Ishikawa (cell line): ENCODE measurements around the gene C1QTNF6.

Experiments used
- CEBPB ChIP-seq: IDR thresholded peaks from 2 replicates; pipeline ENCODE4 v1.6.1; 2012
- CREB1 ChIP-seq: IDR thresholded peaks from 2 replicates; pipeline ENCODE4 v1.6.1; 2012; ENCODE audit warnings: low read depth
- EGR1 ChIP-seq: IDR thresholded peaks from 2 replicates; pipeline ENCODE4 v1.6.1; 2012
- EP300 ChIP-seq: IDR thresholded peaks from 2 replicates; pipeline ENCODE4 v1.6.1; 2012; ENCODE audit warnings: borderline replicate concordance
- FOXM1 ChIP-seq: IDR thresholded peaks from 2 replicates; pipeline ENCODE4 v1.6.1; 2012; ENCODE audit warnings: low read depth, borderline replicate concordance
- MAX ChIP-seq: IDR thresholded peaks from 2 replicates; pipeline ENCODE4 v1.6.1; 2012
- NFIC ChIP-seq: IDR thresholded peaks from 2 replicates; pipeline ENCODE4 v1.6.1; 2012
- RAD21 ChIP-seq: IDR thresholded peaks from 2 replicates; pipeline ENCODE4 v1.6.1; 2012; ENCODE audit warnings: low read depth
- REST ChIP-seq: IDR thresholded peaks from 2 replicates; pipeline ENCODE4 v1.6.1; 2012; ENCODE audit warnings: low read depth, mild to moderate bottlenecking
- TAF1 ChIP-seq: IDR thresholded peaks from 2 replicates; pipeline ENCODE4 v1.6.1; 2012; ENCODE audit warnings: low read depth, mild to moderate bottlenecking
- TCF12 ChIP-seq: IDR thresholded peaks from 2 replicates; pipeline ENCODE4 v1.6.1; 2012; ENCODE audit warnings: low read depth
- TEAD4 ChIP-seq: IDR thresholded peaks from 2 replicates; pipeline ENCODE4 v1.6.1; 2012
- USF1 ChIP-seq: IDR thresholded peaks from 2 replicates; pipeline ENCODE4 v1.6.1; 2012
- YY1 ChIP-seq: IDR thresholded peaks from 2 replicates; pipeline ENCODE4 v1.6.1; 2012; ENCODE audit warnings: low read depth
- ZBTB7A ChIP-seq: IDR thresholded peaks from 2 replicates; pipeline ENCODE4 v1.6.1; 2012; ENCODE audit warnings: low read depth

Gene C1QTNF6

GRCh38 chr22:37214731-37215030, 26.6 kb upstream of the C1QTNF6 start:
- TF ChIP-seq TAF1 (no peak), CEBPB (no peak), RAD21 (no peak), TEAD4 (no peak), EGR1 (no peak), MAX (no peak), YY1 (no peak), NFIC (no peak), REST (no peak), TCF12 (no peak), FOXM1 (no peak), USF1 (no peak), CREB1 (no peak), ZBTB7A (no peak), EP300 (no peak)

GRCh38 chr22:37213941-37214730, 26.1 kb upstream of the C1QTNF6 start:
- TF ChIP-seq RAD21 (no peak), TCF12 (no peak), EGR1 (no peak), TAF1 (no peak), YY1 (no peak), REST (no peak), TEAD4 (no peak), ZBTB7A (no peak), EP300 (no peak), CREB1 (no peak), NFIC (no peak), CEBPB (no peak), MAX (no peak)

- TF ChIP-seq REST: no peak
- TF ChIP-seq RAD21: no peak
- no peak for TF ChIP-seq CREB1
- TF ChIP-seq USF1: no peak
- TF ChIP-seq NFIC: no peak
- no peak for TF ChIP-seq YY1
- no peak for TF ChIP-seq FOXM1
- TF ChIP-seq MAX: no peak
- no peak for TF ChIP-seq TEAD4
- TF ChIP-seq EP300: no peak
- no peak for TF ChIP-seq TCF12
- no peak for TF ChIP-seq CEBPB
- no peak for TF ChIP-seq ZBTB7A
These were observed 25.3 kb upstream of the C1QTNF6 start for GRCh38 chr22:37213218-37213855.
